HAP-1 (cell line): Measurements from ENCODE around the gene SPIB.
"Not testable (repeated sequence)": the region's sequence is repeated elsewhere in the genome, so short reads cannot be mapped to it uniquely, and the experiment has no call there.

Experiments
- DNase-seq, 2 experiments: peaks; one replicate each; pipeline ENCODE4 v3.0.0-alpha.2; 2016 to 2020; ENCODE audit warnings: low spot score in 2 of 2
- H3K27me3 ChIP-seq: fragments of 250-450 bp; sonication (Bioruptor Pico); 2 replicates; pipeline ENCODE4 v1.5.1; 2020; ENCODE audit warnings: low read depth, mild to moderate bottlenecking, moderate library complexity
- H3K36me3 ChIP-seq: fragments of 250-450 bp; sonication (Bioruptor Pico); replicated peaks from 2 replicates; pipeline ENCODE4 v1.5.1; 2020; ENCODE audit warnings: mild to moderate bottlenecking
- H3K4me1 ChIP-seq: fragments of 250-450 bp; sonication (Bioruptor Pico); 2 replicates; pipeline ENCODE4 v1.5.1; 2020; ENCODE audit warnings: mild to moderate bottlenecking
- H3K4me3 ChIP-seq: fragments of 250-450 bp; sonication (Bioruptor Pico); 2 replicates; pipeline ENCODE4 v1.5.1; 2020; ENCODE audit warnings: mild to moderate bottlenecking, moderate library complexity
- H3K9me3 ChIP-seq: fragments of 250-450 bp; sonication (Bioruptor Pico); 2 replicates; pipeline ENCODE4 v1.5.1; 2020; ENCODE audit warnings: mild to moderate bottlenecking, moderate library complexity
- in situ Hi-C: fragments of 300-500 bp; cut with MboI; formaldehyde crosslinking; loops from 3 replicates; pipeline ENCODE4 v1.14.3; 2020; ENCODE audit warnings: low sequenced_read_pairs, inconsistent platforms, mixed read lengths

Gene SPIB

GRCh38 chr19:50431343-50432220, 12.8 kb downstream of the SPIB start:
- Histone ChIP-seq H3K4me1 (peaks cover 8% of the 10 kb centered on the region), H3K36me3 (no peaks in the 10 kb centered on the region), H3K9me3 (no peaks in the 10 kb centered on the region), H3K4me3 (peak overlapping the region; percentile 44), H3K27me3 (no peaks in the 10 kb centered on the region)
- in situ Hi-C loops, result no loop called here
- DNase-seq, result peak; percentile 64 to 90

GRCh38 chr19:50432221-50433028, 13.7 kb downstream of the SPIB start, which contains the start of gene MYBPC2:
Gene MYBPC2, plus strand, starts transcription at chr19:50432892. Its CDS starts 62 bp downstream, at chr19:50432954.
- Histone ChIP-seq H3K27me3 (no peaks in the 10 kb centered on the region), H3K4me1 (peaks cover 8% of the 10 kb centered on the region), H3K9me3 (no peaks in the 10 kb centered on the region), H3K4me3 (peak within 1 kb of the TSS; percentile 44), H3K36me3 (no peaks in the 10 kb centered on the region)
- peak in 1 of 2 experiments; percentile 45 for DNase-seq
- in situ Hi-C loops, result no loop called here

- Histone ChIP-seq H3K36me3 (no peaks in the 10 kb centered on the region), H3K27me3 (no peaks in the 10 kb centered on the region), H3K4me1 (peaks cover 8% of the 10 kb centered on the region), H3K9me3 (no peaks in the 10 kb centered on the region), H3K4me3 (no peak overlapping the region)
- DNase-seq, result no peak
- in situ Hi-C loops, result no loop called here
These were observed 14.8 kb downstream of the SPIB start for GRCh38 chr19:50433201-50434180.

GRCh38 chr19:50434525-50434924, 15.8 kb downstream of the SPIB start:
- Histone ChIP-seq H3K36me3 (no peaks in the 10 kb centered on the region), H3K4me3 (no peak overlapping the region), H3K4me1 (peaks cover 8% of the 10 kb centered on the region), H3K27me3 (no peaks in the 10 kb centered on the region), H3K9me3 (no peaks in the 10 kb centered on the region)
- in situ Hi-C loops, result no loop called here
- no peak for DNase-seq

- H3K4me1 ChIP-seq, result peaks cover 8% of the 10 kb centered on the region
- no peaks in the 10 kb centered on the region for H3K36me3 ChIP-seq
- H3K27me3 ChIP-seq, result no peaks in the 10 kb centered on the region
- no peaks in the 10 kb centered on the region for H3K9me3 ChIP-seq
- no peak overlapping the region for H3K4me3 ChIP-seq
- no peak for DNase-seq
- in situ Hi-C loops, result no loop called here
These were observed 16.5 kb downstream of the SPIB start for GRCh38 chr19:50435221-50435620.

- DNase-seq, result no peak
- H3K4me3 ChIP-seq, result no peak overlapping the region
- peaks cover 8% of the 10 kb centered on the region for H3K4me1 ChIP-seq
- H3K27me3 ChIP-seq, result no peaks in the 10 kb centered on the region
- in situ Hi-C loops, result no loop called here
- H3K9me3 ChIP-seq, result no peaks in the 10 kb centered on the region
- no peaks in the 10 kb centered on the region for H3K36me3 ChIP-seq
These were observed 16.9 kb downstream of the SPIB start for GRCh38 chr19:50435627-50436026.

GRCh38 chr19:50437862-50438449, 19.2 kb downstream of the SPIB start:
- Histone ChIP-seq H3K27me3 (no peaks in the 10 kb centered on the region), H3K4me3 (no peak overlapping the region), H3K36me3 (no peaks in the 10 kb centered on the region), H3K4me1 (no peaks in the 10 kb centered on the region), H3K9me3 (no peaks in the 10 kb centered on the region)
- in situ Hi-C loops, result no loop called here
- DNase-seq, result no peak

- DNase-seq, in situ Hi-C loops, H3K36me3 ChIP-seq, H3K9me3 ChIP-seq, H3K4me3 ChIP-seq, H3K27me3 ChIP-seq, H3K4me1 ChIP-seq: not testable (repeated sequence)
These were observed 20.4 kb downstream of the SPIB start for GRCh38 chr19:50439130-50439529.

- DNase-seq, result no peak
- H3K36me3 ChIP-seq, result no peaks in the 10 kb centered on the region
- H3K9me3 ChIP-seq, result no peaks in the 10 kb centered on the region
- H3K27me3 ChIP-seq, result no peaks in the 10 kb centered on the region
- in situ Hi-C loops, result no loop called here
- H3K4me1 ChIP-seq, result no peaks in the 10 kb centered on the region
- no peak overlapping the region for H3K4me3 ChIP-seq
These were observed 25.3 kb downstream of the SPIB start for GRCh38 chr19:50444059-50444458.

- H3K36me3 ChIP-seq, result no peaks in the 10 kb centered on the region
- no peaks in the 10 kb centered on the region for H3K27me3 ChIP-seq
- H3K4me1 ChIP-seq, result no peaks in the 10 kb centered on the region
- H3K9me3 ChIP-seq, result no peaks in the 10 kb centered on the region
- DNase-seq, result no peak
- in situ Hi-C loops, result no loop called here
- H3K4me3 ChIP-seq, result no peak overlapping the region
These were observed 28.3 kb downstream of the SPIB start for GRCh38 chr19:50447053-50447452.

GRCh38 chr19:50447750-50448149, 29.0 kb downstream of the SPIB start:
- no peaks in the 10 kb centered on the region for H3K36me3 ChIP-seq
- H3K4me3 ChIP-seq, result no peak overlapping the region
- in situ Hi-C loops, result no loop called here
- no peaks in the 10 kb centered on the region; the same call in 1 of the 2 replicates for H3K4me1 ChIP-seq
- H3K27me3 ChIP-seq, result no peaks in the 10 kb centered on the region
- DNase-seq, result no peak
- no peaks in the 10 kb centered on the region for H3K9me3 ChIP-seq

GRCh38 chr19:50449236-50449899, 30.6 kb downstream of the SPIB start:
- no peaks in the 10 kb centered on the region for H3K27me3 ChIP-seq
- H3K9me3 ChIP-seq, result no peaks in the 10 kb centered on the region
- no peaks in the 10 kb centered on the region for H3K36me3 ChIP-seq
- H3K4me1 ChIP-seq, result no peaks in the 10 kb centered on the region; the same call in 1 of the 2 replicates
- DNase-seq, result no peak
- in situ Hi-C loops, result no loop called here
- no peak overlapping the region for H3K4me3 ChIP-seq
